AG04449 (cell line): ENCODE data around the gene TTC3.

Experiments used
- CTCF ChIA-PET: fragments of 350-600 bp; formaldehyde crosslinking; extraction: SDS; loops from one replicate; lab custom pipeline; 2021; ENCODE audit warnings: antibody characterized with exemption; lab: Yijun Ruan, JAX
- POLR2A ChIA-PET: fragments of 400-600, 350-600 bp; formaldehyde crosslinking; extraction: SDS; loops from one replicate; lab custom pipeline; 2020; ENCODE audit warnings: antibody characterized with exemption, inconsistent platforms; lab: Yijun Ruan, JAX
- DNase-seq: peaks from one replicate; pipeline ENCODE4 v3.0.0-alpha.2; 2010; ENCODE audit warnings: low read depth, low spot score
- H3K4me3 ChIP-seq: 2 replicates; pipeline ENCODE4 v1.5.1; 2011; ENCODE audit warnings: low read depth, mild to moderate bottlenecking, control low read depth, low read length
- TF ChIP-seq, protein P1 (sequence below): IDR thresholded peaks from one replicate; pipeline ENCODE4 v1.5.1; 2011; ENCODE audit warnings: mild to moderate bottlenecking, moderate library complexity, low read length, control low read depth, inconsistent platforms; ENCODE audit not compliant: insufficient read depth; ENCODE audit errors: missing control alignments

TTC3 gene

DNA sequence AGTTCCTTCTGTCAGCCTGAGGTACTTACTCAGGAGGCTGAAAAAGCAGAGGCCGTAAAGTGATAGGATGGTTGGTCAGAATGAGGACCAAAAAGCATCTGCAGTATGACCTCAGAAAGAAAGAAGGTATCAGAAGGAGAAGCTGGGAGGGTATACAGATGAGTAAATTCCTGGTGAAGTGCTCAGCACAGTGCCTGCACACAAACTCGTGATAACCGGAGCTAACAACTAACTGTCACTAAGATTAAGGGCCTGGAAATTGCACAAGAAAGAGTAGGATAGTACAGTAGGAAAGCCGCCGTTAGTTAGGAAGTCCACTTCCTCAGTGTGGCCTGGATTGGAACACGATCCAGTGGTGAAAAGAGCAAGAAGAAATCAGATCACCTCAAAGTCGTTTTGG is 131.5 kb downstream of the TTC3 start:
- DNase-seq, result no peak
- POLR2A ChIA-PET, result no interaction called here
- H3K4me3 ChIP-seq, result no peak overlapping the region
- CTCF ChIA-PET, result no interaction called here
- TF ChIP-seq, protein P1, sequence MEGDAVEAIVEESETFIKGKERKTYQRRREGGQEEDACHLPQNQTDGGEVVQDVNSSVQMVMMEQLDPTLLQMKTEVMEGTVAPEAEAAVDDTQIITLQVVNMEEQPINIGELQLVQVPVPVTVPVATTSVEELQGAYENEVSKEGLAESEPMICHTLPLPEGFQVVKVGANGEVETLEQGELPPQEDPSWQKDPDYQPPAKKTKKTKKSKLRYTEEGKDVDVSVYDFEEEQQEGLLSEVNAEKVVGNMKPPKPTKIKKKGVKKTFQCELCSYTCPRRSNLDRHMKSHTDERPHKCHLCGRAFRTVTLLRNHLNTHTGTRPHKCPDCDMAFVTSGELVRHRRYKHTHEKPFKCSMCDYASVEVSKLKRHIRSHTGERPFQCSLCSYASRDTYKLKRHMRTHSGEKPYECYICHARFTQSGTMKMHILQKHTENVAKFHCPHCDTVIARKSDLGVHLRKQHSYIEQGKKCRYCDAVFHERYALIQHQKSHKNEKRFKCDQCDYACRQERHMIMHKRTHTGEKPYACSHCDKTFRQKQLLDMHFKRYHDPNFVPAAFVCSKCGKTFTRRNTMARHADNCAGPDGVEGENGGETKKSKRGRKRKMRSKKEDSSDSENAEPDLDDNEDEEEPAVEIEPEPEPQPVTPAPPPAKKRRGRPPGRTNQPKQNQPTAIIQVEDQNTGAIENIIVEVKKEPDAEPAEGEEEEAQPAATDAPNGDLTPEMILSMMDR, result no peak

DNA sequence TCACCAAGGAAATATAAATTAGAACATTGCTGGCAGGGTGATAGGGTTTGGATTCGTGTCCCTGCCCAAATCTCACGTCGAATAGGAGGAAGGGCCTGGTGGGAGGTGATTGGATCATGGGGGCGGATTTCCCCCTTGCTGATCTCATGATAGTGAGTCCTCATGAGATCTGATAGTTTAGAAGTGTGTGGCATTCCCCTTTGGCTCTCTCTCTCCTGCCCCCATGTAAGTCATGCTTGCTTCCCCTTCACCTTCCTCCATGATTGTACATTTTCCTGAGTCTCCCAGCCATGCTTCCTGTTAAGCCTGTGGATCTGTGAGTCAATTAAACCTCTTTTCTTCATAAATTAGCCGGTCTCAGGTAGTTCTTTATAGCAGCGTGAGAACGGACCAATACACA is 133.4 kb downstream of the TTC3 start:
- no peak for DNase-seq
- CTCF ChIA-PET, result interaction anchor here (0.8 to 0.9 kb wide), 2 partner anchors 14 to 376 kb away, joined by 3 read pairs; no protein-coding TSS in a partner anchor
- TF ChIP-seq, protein P1, result no peak
- H3K4me3 ChIP-seq, result no peak overlapping the region
- POLR2A ChIA-PET, result no interaction called here

DNA sequence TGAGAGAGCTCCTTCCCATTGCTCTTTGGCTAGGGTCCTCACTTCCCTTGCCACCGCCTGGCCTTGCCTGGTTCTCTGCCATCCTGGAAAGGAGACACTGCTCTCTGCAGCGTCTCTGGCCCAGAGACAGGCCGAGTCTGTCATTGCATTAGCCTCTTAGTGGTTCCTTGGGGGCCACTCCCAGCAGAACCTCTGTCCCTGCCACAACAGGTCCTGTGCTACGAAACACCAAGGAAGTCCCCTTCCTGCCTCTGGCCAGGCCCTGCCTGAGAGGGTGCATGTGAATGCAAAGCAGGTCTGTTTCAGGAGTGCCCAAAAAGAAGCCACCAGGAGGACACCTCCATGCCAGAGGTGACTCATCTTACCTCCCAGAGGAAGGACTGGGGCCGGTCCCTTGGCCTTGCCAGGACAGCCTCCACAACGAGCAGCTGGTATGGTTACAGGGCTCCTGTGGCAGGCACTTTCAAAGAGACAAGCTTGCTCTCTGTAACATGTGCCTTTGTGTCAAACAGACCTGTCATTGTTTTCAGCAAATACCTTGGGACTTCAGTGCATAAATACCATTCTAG is 134.5 kb downstream of the TTC3 start:
- TF ChIP-seq, protein P1, result no peak
- DNase-seq, result no peak
- no peak overlapping the region for H3K4me3 ChIP-seq
- CTCF ChIA-PET, result interaction anchor here (0.8 kb wide), 1 partner anchor 13 kb away, joined by 3 read pairs; no protein-coding TSS in a partner anchor
- POLR2A ChIA-PET, result interaction anchor here (1.0 kb wide), 1 partner anchor 159 kb away, joined by 3 read pairs; no protein-coding TSS in a partner anchor

DNA sequence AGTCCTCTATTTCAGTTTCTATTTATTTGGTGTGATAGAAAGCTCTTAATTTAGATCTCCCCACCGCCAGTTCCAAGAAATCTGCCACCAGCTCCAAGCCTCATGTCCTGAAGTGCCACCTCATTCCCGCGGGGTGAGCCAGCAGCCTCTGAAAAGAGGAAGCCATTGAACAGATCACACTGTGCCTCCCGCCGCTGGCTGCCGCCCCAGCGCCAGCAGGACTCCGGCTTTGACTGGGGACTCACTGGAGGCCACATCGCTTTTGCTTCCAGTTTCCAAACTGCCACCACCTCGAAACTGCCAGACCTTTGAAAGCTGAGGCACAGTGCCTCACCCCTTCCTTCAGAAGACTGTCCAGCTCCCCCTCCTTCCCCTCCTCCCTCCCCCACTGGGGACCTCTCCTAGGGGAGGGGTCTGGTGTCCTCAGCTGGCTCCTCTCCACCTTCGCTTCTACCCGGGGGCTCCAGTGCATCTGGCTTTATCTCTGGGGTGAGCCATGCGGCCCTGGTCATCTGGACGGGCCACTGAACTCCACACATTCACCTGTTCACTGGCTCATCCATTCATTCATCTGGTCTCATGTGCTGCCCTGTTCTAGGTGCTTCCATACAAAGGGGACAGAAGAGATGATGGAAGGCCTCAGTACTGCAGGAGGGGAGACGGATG is 135.1 kb downstream of the TTC3 start:
- TF ChIP-seq, protein P1, result no peak
- H3K4me3 ChIP-seq, result no peak overlapping the region
- POLR2A ChIA-PET, result interaction anchor here (1.0 kb wide), 1 partner anchor 158 kb away, joined by 3 read pairs; no protein-coding TSS in a partner anchor
- no peak for DNase-seq
- CTCF ChIA-PET, result no interaction called here

DNA sequence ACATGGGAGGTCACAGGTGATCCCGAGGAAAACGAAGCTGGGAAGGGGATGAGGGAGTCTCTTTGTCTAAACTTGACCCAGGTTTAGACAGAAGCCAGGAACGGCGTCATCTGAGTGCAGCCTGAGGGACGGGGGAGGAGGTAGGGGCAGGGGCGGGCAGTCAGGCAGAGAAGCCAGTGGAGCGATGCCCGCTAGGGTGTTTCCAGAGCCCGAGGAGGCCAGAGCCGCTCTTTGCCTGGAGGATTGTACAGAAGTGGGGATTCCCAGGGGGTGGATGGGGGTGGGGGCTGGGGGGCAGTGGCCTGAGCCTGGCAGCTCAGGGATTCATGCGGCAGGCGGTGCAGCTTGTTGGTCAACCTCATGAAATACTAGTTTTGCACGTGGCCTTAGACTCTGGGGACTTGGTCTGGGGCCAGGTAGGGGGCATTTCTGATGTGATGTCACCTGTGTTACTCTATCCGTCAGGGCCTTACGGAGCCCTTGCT is 135.7 kb downstream of the TTC3 start:
- POLR2A ChIA-PET, result no interaction called here
- CTCF ChIA-PET, result no interaction called here

DNA sequence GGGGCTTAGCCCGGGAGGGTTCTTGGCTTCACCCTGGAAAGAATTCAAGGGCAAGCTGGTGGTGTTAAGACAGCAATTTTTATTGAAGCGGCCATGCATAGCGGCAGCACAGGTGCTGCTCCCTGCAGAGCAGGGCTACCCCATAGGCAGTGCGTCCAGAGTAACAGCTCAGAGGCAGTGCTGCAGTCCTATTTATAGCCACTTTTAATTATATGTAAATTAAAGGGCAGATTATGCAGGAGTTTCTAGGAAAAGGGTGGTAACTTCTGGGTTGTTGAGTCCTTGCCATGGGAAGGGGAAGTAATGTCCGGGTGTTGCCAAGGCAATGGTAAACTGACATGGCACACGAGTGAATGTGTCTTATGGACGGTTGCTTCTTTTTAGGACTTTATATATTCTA is 137.1 kb downstream of the TTC3 start:
- TF ChIP-seq, protein P1, result no peak
- POLR2A ChIA-PET, result no interaction called here
- CTCF ChIA-PET, result no interaction called here

More for the DNA sequence above, 135.7 kb downstream of the TTC3 start:
- DNase-seq, result no peak
- TF ChIP-seq, protein P1, result no peak
- H3K4me3 ChIP-seq, result no peak overlapping the region

More for the DNA sequence above, 137.1 kb downstream of the TTC3 start:
- no peak for DNase-seq
- no peak overlapping the region for H3K4me3 ChIP-seq
